HepG2 (cell line): ENCODE data around the gene SERPINA9. TPM values are rescaled to one million over a fixed set of nuclear protein-coding genes. Genes with fewer than 3 reads are reported as not detected.

ENCODE experiments used
- ARID5B ChIP-seq: IDR thresholded peaks from 2 replicates; pipeline ENCODE4 v1.4.0; 2020; ENCODE audit warnings: mild to moderate bottlenecking, missing genetic modification reagents
- ARNTL ChIP-seq: sonication (generic); formaldehyde crosslinking; IDR thresholded peaks from 2 replicates; pipeline ENCODE4 v1.4.0; 2020; ENCODE audit warnings: mild to moderate bottlenecking, missing genetic modification reagents
- CREB1 ChIP-seq, 2 experiments: fragments of 450-650 bp in 1 of 2; IDR thresholded peaks; 2 replicates each; pipeline ENCODE4 v1.6.1; 2016 to 2017; ENCODE audit warnings: control low read depth in 1 of 2, mild to moderate bottlenecking in 1 of 2, missing compliant biosample characterization in 1 of 2, missing genetic modification characterization in 1 of 2
- FOXP4 ChIP-seq: sonication (generic); formaldehyde crosslinking; IDR thresholded peaks from 2 replicates; pipeline ENCODE4 v1.4.0; 2020; ENCODE audit warnings: missing genetic modification reagents
- FUBP1 ChIP-seq: sonication (generic); formaldehyde crosslinking; IDR thresholded peaks from 2 replicates; pipeline ENCODE4 v1.5.1; 2020; ENCODE audit warnings: missing genetic modification reagents, mild to moderate bottlenecking, borderline replicate concordance
- NR0B2 ChIP-seq: sonication (generic); formaldehyde crosslinking; IDR thresholded peaks from 2 replicates; pipeline ENCODE4 v1.4.0; 2020; ENCODE audit warnings: mild to moderate bottlenecking, missing genetic modification reagents
- NR2F6 ChIP-seq, 2 experiments: IDR thresholded peaks; 2 replicates each; pipeline ENCODE4 v1.6.1; 2016; ENCODE audit warnings: antibody characterized with exemption in 1 of 2, mild to moderate bottlenecking in 1 of 2
- NR3C1 ChIP-seq: sonication (generic); formaldehyde crosslinking; IDR thresholded peaks from 2 replicates; pipeline ENCODE4 v1.4.0; 2020; ENCODE audit warnings: missing genetic modification reagents
- PAF1 ChIP-seq: IDR thresholded peaks from 2 replicates; pipeline ENCODE4 v1.6.1; 2016; ENCODE audit warnings: missing genetic modification reagents, missing compliant biosample characterization
- PRPF4 ChIP-seq: fragments of 200-400 bp; formaldehyde crosslinking; IDR thresholded peaks from 2 replicates; pipeline ENCODE4 v1.6.1; 2016; ENCODE audit warnings: low read length, low read depth; ENCODE audit not compliant: poor library complexity, severe bottlenecking
- RBM22 ChIP-seq: fragments of 200-400 bp; formaldehyde crosslinking; optimal IDR thresholded peaks from 2 replicates; pipeline ENCODE3; 2017; ENCODE audit warnings: mild to moderate bottlenecking, low read length, moderate library complexity
- SETDB1 ChIP-seq: sonication (generic); formaldehyde crosslinking; IDR thresholded peaks from 2 replicates; pipeline ENCODE4 v1.5.1; 2020; ENCODE audit warnings: missing genetic modification reagents, mild to moderate bottlenecking, borderline replicate concordance
- SKI ChIP-seq: fragments of 450-650 bp; IDR thresholded peaks from one replicate; pipeline ENCODE4 v1.6.1; 2018; ENCODE audit warnings: mild to moderate bottlenecking; ENCODE audit not compliant: partially characterized antibody
- SMARCE1 ChIP-seq: fragments of 450-650 bp; IDR thresholded peaks from 2 replicates; pipeline ENCODE4 v1.6.1; 2017; ENCODE audit warnings: borderline replicate concordance
- TBX3 ChIP-seq: fragments of 450-650 bp; IDR thresholded peaks from 2 replicates; pipeline ENCODE4 v1.6.1; 2017; ENCODE audit warnings: antibody characterized with exemption, mild to moderate bottlenecking, inconsistent platforms, borderline replicate concordance
- ZNF550 ChIP-seq: sonication (generic); formaldehyde crosslinking; IDR thresholded peaks from 2 replicates; pipeline ENCODE4 v1.4.0; 2020; ENCODE audit warnings: mild to moderate bottlenecking, missing genetic modification reagents, borderline replicate concordance
- ZNF652 ChIP-seq: IDR thresholded peaks from 2 replicates; pipeline ENCODE4 v1.6.1; 2016; ENCODE audit warnings: low read depth, borderline replicate concordance
- ZNF704 ChIP-seq: sonication (generic); formaldehyde crosslinking; IDR thresholded peaks from 2 replicates; pipeline ENCODE4 v1.8.1; 2023; ENCODE audit warnings: mild to moderate bottlenecking, inconsistent platforms, moderate library complexity, missing genetic modification reagents, borderline replicate concordance
- polyA plus RNA-seq, 8 experiments: library from polyadenylated mRNA; depleted of rRNA in 3 of 8; stranded (reverse) in 7 of 8; unstranded in 1 of 8; fragments of >200 nt; fragmentation: Illumina TruSeq in 4 of 8; extraction: Trizol in 4 of 8; gene quantifications; 2 replicates each; pipeline versions ENCODE4 v1.2.1 to v1.2.3, GENCODE V29; 2011 to 2016; ENCODE audit warnings: low read depth in 4 of 8, missing spikeins in 1 of 8, mixed read lengths in 1 of 8; ENCODE audit not compliant: insufficient read depth in 1 of 8
- total RNA-seq, 5 experiments: library from RNA; depleted of rRNA; stranded (reverse); fragments of >200 nt; fragmentation: Illumina TruSeq; extraction: Trizol; gene quantifications; 2 replicates each; pipeline ENCODE4 v1.2.3, GENCODE V29; 2016; ENCODE audit warnings: low read depth in 1 of 5

SERPINA9 gene
- total and polyA plus RNA-seq, 2 of the 13 experiments (the other 11 are each of a cell fraction or from before 2014, with no cell fraction given) = 0.21 TPM; not detected in 1

GRCh38 chr14:94501588-94502516 lies 25.9 kb upstream of the SERPINA9 start (continued):
- peak; percentile 54; the same call in 1 of the 2 replicates for TF ChIP-seq ARID5B (CRISPR knock-in tag)
- TF ChIP-seq RBM22 = no peak
- no peak for TF ChIP-seq NR0B2
- peak; percentile 87 for TF ChIP-seq FOXP4 (CRISPR knock-in tag)
- peak; percentile 72; the same call in 1 of the 2 replicates for TF ChIP-seq TBX3
- TF ChIP-seq SMARCE1 = no peak
- TF ChIP-seq CREB1 (IDR thresholded peaks at IDR 0.05) = 0 out of 2 replicates have a peak, but pooled peaks have one; percentile 22
- TF ChIP-seq CREB1 (CRISPR knock-in tag; IDR thresholded peaks at IDR 0.05) = peak; percentile 73
- peak; percentile 47; the same call in 1 of the 2 replicates for TF ChIP-seq NR2F6 (IDR thresholded peaks at IDR 0.05)
- peak; percentile 47; the same call in 1 of the 2 replicates for TF ChIP-seq NR2F6 (CRISPR knock-in tag; IDR thresholded peaks at IDR 0.05)
- no peak for TF ChIP-seq ARNTL (CRISPR knock-in tag)
- TF ChIP-seq ZNF704 (CRISPR knock-in tag) = no peak
- TF ChIP-seq ZNF550 (CRISPR knock-in tag) = no peak
- peak; percentile 37 for TF ChIP-seq SKI
- TF ChIP-seq SETDB1 (CRISPR knock-in tag) = no peak
- TF ChIP-seq NR3C1 = no peak
- no peak for TF ChIP-seq FUBP1 (CRISPR knock-in tag)
- TF ChIP-seq ZNF652 (CRISPR knock-in tag) = no peak
- TF ChIP-seq PAF1 (CRISPR knock-in tag) = no peak
- peak; percentile 47 for TF ChIP-seq PRPF4
